ENCODE results near the gene PCBP4.

GRCh38 chr3:52007291-52007690 lies 40.0 kb upstream of the PCBP4 start:
- no peak for TF ChIP-seq EZH2 (IDR thresholded peaks at IDR 0.05; ENCODE audit: insufficient read depth, poor library complexity, severe bottlenecking)
- no peak for TF ChIP-seq EZH2phosphoT487 (IDR thresholded peaks at IDR 0.05; ENCODE audit: insufficient read depth, low read depth)

Measured in GM23248 (cell line).